Muscle layer of duodenum (tissue), 2 donors: Measurements from ENCODE around the gene LTBP2.

Experiments
- H3K27ac ChIP-seq: one replicate; pipeline ENCODE4 v1.7.0; 2013; ENCODE audit warnings: mild to moderate bottlenecking, low read length
- H3K27me3 ChIP-seq: one replicate; pipeline ENCODE4 v1.7.0; 2013; ENCODE audit warnings: low read depth, mild to moderate bottlenecking, control low read depth, low read length
- H3K36me3 ChIP-seq, 2 donors: one replicate each; pipeline ENCODE4 v1.7.0; 2013; ENCODE audit warnings: low read length in 2 of 2, control low read depth in 1 of 2, mild to moderate bottlenecking in 1 of 2; ENCODE audit not compliant: insufficient read depth in 2 of 2, control insufficient read depth in 1 of 2
- H3K4me1 ChIP-seq, 2 donors: one replicate each; pipeline ENCODE4 v1.7.0; 2013; ENCODE audit warnings: low read length in 2 of 2, mild to moderate bottlenecking in 2 of 2, control low read depth in 1 of 2, moderate library complexity in 1 of 2; ENCODE audit not compliant: insufficient read depth in 2 of 2, control insufficient read depth in 1 of 2
- H3K4me3 ChIP-seq, 2 donors: one replicate each; pipeline ENCODE4 v1.7.0; 2013; ENCODE audit warnings: low read length in 2 of 2, low read depth in 1 of 2, mild to moderate bottlenecking in 1 of 2
- H3K9me3 ChIP-seq, 2 donors: one replicate each; pipeline ENCODE4 v1.7.0; 2013; ENCODE audit warnings: low read length in 2 of 2, control low read depth in 1 of 2, mild to moderate bottlenecking in 1 of 2; ENCODE audit not compliant: control insufficient read depth in 1 of 2
- donor health status: healthy.

LTBP2 gene

DNA sequence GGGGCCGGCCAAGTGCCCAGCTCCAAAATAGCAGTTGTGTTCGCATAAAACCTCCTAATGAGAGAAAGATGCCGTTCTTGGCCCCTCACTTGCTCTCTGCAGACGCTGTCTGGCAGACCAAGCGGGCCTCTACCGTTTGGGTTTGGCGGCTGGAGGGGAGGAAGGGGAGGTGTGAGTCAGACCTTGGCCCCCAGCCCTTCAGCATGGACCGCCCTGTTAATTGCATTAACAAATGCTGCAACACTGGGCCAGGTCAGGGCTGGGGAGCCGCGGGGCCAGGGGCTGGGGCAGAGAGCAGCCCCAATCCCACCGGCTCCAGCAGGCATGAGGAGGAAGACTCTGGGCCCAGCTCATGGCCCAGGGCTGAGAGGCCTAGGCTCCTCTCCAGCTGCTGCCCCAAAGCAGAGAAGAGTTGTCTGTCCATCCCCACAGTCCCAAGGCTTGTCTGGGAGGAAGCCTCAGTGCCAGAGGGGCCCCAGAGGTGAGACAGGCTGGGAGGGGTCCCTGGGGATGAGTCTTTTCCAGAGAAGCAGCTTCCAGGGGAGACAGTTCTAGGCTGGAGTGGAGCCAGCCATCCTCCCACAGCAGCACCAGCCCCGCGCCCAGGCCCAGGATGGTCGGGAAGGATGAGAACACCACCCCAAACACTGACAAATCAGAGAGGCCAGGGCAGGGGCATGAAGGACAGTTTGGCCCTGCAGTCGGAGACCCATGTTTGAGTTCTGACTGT is 16.9 kb downstream of the LTBP2 start:
- peaks cover 15 to 37% of the 10 kb centered on the region in 2 donors for H3K4me1 ChIP-seq
- no peak overlapping the region for H3K27ac ChIP-seq
- H3K36me3 ChIP-seq: no peaks in the 10 kb centered on the region
- no peak overlapping the region for H3K4me3 ChIP-seq
- no peaks in the 10 kb centered on the region for H3K27me3 ChIP-seq
- H3K9me3 ChIP-seq: no peaks in the 10 kb centered on the region

DNA sequence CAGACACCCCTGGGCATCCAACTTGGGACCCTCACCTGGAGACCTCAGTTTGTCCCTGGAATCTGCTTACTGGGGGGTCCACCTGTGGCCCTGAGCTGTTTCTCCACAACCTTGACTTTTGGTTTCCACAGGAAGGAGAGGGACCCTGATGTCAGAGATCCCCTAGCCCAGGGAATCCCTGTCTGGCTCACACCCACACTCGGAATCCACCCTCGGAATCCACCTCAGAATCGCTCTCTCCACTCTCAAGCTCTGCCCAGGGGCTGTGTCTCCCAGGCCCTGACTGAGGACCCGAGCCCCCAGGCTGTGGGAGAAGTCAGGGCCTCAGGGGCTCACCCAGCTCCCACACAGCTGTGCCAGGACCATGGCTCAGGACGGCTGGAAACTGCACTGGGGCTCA is 17.4 kb downstream of the LTBP2 start:
- Histone ChIP-seq H3K27ac (no peak overlapping the region), H3K27me3 (no peaks in the 10 kb centered on the region), H3K4me3 (no peak overlapping the region), H3K36me3 (no peaks in the 10 kb centered on the region), H3K9me3 (no peaks in the 10 kb centered on the region), H3K4me1 (peaks cover 12 to 33% of the 10 kb centered on the region in 2 donors)

DNA sequence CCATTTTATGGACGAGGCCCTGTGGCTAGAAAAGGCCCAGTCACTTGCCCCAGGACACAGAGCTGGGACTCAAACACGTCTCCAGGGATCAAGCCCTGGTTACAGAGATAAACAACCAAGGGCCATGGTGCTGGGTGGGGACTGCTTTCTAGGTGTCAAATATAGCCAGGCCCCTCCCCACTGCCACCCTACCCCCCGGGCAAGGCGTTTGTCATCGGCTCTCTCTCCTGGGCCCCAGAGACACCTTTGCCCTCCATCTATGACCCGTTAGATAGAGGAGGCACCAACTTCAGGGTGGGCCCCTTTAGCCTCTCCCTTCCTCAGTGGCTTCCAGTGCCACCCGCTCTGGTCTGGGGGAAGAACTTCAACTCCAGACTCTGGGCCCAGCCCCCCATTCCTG is 18.0 kb downstream of the LTBP2 start:
- H3K4me3 ChIP-seq: no peak overlapping the region
- H3K36me3 ChIP-seq: no peaks in the 10 kb centered on the region
- H3K9me3 ChIP-seq: no peaks in the 10 kb centered on the region
- no peaks in the 10 kb centered on the region for H3K27me3 ChIP-seq
- peaks cover 9 to 27% of the 10 kb centered on the region in 2 donors for H3K4me1 ChIP-seq
- H3K27ac ChIP-seq: peak overlapping the region; percentile 35

DNA sequence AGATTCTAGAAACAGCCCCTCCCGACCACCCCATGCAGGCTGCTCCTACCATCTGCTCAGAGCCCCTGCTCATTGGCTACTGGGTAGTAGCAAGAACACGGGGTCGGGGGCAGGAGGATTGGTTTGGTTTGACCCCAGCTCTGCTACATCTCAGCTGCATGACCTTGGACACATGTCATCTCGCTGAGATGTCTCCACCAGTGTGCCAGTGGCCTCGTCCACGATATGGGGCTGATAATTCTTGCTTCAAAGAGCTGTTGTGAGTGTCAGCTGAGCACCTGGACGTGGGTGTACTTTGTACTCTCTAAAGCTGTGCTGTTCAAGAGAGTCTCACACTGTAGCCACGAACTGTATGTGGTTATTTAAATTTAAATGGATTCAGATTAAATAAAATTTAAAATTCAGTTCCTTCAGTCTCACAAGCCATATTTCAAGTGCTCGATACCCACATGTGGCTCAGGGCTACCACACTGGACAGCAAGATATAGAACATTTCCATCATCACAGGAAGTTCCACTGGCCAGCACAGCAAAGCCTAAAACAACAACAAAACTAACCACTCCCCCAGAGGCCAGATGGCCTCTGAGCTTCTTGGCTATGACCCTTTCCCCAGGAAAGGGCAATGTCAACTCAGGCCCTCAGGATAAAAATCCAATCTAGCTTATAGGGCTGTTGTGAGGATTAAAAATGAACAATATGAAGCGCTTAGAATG is 18.6 kb downstream of the LTBP2 start:
- Histone ChIP-seq H3K4me1 (peaks cover 9 to 22% of the 10 kb centered on the region in 2 donors), H3K27me3 (no peaks in the 10 kb centered on the region), H3K4me3 (no peak overlapping the region), H3K36me3 (no peaks in the 10 kb centered on the region), H3K9me3 (no peaks in the 10 kb centered on the region), H3K27ac (peak overlapping the region; percentile 35)

DNA sequence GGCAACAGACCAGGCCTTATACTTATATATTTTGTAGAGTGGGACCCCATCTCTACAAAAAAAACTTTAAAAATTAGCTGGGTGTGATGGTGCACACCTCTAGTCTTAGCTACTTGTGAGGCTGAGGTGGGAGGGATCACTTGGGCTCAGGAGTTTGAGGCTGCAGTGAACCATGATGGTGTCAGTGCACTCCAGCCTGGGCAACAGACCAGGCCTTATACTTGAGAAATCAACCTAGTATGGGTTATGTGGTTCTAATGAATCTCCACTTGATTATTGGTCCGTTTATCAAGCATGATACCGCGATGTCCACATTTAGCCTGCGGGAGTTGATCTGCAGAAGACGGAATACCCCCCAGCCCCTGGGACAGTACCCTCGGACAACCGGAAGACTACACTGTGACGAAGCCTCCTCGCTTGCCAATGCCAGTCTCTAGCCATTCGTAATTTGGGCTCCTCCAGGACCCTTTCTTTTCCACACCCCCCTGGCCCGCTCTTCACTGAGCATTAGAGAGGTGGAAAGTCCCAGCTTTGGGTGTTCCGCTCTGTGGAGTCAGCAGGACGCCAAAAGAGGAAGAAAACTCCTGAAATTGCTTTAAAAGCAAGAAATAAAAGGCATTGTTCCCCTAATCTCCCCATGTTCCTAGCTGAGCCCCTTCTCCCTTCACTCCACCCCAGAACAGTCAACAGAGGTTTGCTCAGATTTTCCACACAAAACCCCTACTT is 19.4 kb downstream of the LTBP2 start:
- H3K27me3 ChIP-seq: no peaks in the 10 kb centered on the region
- no peaks in the 10 kb centered on the region for H3K9me3 ChIP-seq
- H3K4me1 ChIP-seq: peaks cover 9 to 22% of the 10 kb centered on the region in 2 donors
- H3K27ac ChIP-seq: peak overlapping the region; percentile 35
- no peaks in the 10 kb centered on the region for H3K36me3 ChIP-seq
- no peak overlapping the region for H3K4me3 ChIP-seq

DNA sequence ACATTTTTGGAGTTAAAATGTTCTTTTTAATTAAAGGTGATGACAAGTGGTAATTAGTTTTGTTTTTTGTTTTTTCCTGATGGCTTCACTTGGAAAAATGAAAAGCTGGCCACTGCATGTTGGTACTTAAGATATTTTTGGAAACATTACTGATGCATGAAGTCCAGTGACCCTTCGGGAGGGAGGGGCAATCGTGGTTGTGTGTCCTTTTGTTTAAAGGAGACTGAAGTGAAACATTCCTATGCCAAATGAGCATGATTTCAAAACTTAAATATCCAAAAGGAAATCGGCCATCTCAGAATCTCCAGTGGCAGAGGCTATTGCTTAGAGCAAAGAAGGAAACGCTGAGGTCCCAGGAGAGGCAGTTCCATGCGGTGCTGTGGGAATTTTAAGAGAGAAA is 20.1 kb downstream of the LTBP2 start:
- Histone ChIP-seq H3K9me3 (no peaks in the 10 kb centered on the region), H3K4me1 (peaks cover 9 to 22% of the 10 kb centered on the region in 2 donors), H3K36me3 (no peaks in the 10 kb centered on the region), H3K27ac (no peak overlapping the region), H3K27me3 (no peaks in the 10 kb centered on the region), H3K4me3 (no peak overlapping the region)

DNA sequence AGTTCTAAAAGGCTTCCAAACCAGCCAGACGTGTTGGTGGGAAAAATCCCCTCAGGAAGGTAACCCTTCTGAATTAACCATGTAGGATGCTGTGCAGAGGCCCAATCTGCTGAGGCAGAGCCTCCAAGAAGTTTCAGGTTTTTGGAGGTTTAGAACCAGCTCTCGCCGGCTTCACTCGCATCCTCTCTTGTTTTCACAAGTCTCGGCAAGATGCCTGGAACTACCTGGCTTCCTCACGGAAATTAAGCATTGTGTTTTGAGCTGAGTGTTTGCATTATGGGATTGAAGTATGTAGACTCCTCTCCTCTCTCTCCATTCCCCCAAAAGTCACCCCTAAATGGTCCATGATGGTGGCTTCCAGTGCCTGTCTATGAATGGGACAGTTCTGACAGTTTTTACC is 20.6 kb downstream of the LTBP2 start:
- H3K9me3 ChIP-seq: no peaks in the 10 kb centered on the region
- no peak overlapping the region for H3K4me3 ChIP-seq
- H3K27me3 ChIP-seq: no peaks in the 10 kb centered on the region
- H3K27ac ChIP-seq: no peak overlapping the region
- H3K4me1 ChIP-seq: peaks cover 9 to 22% of the 10 kb centered on the region in 2 donors
- H3K36me3 ChIP-seq: no peaks in the 10 kb centered on the region

DNA sequence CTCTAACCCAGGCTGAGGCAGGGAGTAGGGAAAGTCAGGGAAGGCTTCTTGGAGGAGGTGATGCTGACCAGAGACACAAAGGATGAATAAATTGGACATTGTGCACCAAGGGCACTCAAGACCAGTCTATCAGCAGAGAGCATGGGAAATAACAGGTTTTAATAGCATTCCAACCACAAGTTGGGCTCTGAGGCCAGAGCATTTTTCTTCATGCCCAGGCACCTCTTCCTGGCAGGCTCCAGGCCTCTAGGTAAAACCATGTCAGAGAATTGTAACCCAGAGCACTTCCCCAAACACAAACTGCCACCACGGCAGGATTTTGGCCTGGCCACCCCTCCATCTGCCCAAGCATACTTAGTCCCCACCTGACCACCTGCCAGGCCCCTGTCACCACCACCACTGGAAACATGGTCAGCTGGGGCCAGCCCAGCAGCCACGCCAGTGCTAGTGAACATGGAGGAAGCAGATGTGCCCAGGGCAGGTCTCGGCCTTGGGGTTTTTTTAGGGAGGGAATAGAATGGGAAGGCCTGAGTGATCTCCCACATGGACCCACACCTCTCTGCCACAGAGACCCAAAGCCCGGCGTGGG is 22.7 kb downstream of the LTBP2 start:
- Histone ChIP-seq H3K27me3 (no peaks in the 10 kb centered on the region), H3K4me3 (no peak overlapping the region), H3K9me3 (no peaks in the 10 kb centered on the region), H3K4me1 (peaks cover 6 to 13% of the 10 kb centered on the region in 2 donors), H3K36me3 (no peaks in the 10 kb centered on the region), H3K27ac (no peak overlapping the region)

DNA sequence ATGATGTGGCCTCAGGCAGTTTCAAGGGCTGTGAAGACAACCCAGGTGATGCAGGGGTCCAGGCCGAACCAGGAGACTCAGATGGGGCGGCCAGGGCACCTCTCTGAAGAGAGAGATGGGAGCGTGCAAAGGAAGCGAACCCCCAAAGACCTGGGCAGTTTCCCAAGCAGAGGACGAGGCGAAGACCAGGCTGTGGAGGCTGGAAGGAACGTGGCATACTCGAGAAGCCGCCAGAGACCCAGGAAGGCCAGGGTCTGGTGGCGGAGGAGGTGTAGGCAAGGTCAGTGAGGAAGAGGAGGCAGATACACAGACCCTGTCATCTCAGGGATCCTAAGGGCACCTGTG is 24.7 kb downstream of the LTBP2 start:
- Histone ChIP-seq H3K27me3 (no peaks in the 10 kb centered on the region), H3K4me1 (peaks cover 0 to 8% of the 10 kb centered on the region in 2 donors), H3K4me3 (no peak overlapping the region), H3K36me3 (no peaks in the 10 kb centered on the region), H3K9me3 (no peaks in the 10 kb centered on the region), H3K27ac (no peak overlapping the region)

DNA sequence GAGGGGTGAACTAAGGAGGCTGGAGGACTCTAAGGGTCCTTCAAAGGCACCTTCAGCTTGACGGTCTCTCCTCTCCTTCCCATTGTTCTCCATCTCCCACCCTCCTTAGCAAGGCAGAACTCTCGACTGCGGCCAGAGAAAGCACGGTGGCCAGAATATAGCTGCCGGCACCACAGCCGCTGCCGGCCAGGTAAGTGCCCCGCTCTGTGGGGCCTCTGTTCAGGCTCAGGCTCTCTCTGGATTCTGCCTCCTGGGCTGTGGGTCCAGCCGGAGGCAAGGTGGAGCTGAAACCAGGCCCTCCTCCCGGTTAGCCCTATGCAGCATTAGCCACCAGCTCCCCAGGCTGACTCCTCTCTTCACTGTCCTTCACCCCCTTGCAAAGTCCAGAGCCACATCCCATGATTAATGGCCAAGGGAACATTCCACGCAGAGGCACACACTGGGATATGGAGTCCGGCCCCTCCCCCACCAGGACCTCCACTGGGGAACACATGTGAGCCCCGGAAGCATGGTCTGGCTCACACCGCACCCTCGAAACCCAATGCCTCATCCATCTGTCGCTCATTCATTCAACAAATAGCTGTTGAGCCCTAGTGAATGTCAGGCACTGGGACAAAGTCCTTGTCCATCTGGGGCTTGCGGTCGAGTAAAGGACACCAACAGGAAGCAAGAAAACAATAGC is 25.2 kb downstream of the LTBP2 start:
- no peak overlapping the region for H3K27ac ChIP-seq
- H3K4me1 ChIP-seq: peaks cover 0 to 8% of the 10 kb centered on the region in 2 donors

More for the DNA sequence above, 25.2 kb downstream of the LTBP2 start:
- H3K27me3 ChIP-seq: no peaks in the 10 kb centered on the region
- no peaks in the 10 kb centered on the region for H3K9me3 ChIP-seq
- H3K36me3 ChIP-seq: no peaks in the 10 kb centered on the region
- no peak overlapping the region for H3K4me3 ChIP-seq
